K562 (cell line): ENCODE data around the gene MINDY3. TPM values are rescaled to one million over a fixed set of nuclear protein-coding genes. Genes with fewer than 3 reads are reported as not detected.

Experiments used
- ATAC-seq: fragments of 200-7000 bp; cut with Tn5 transposase; 3 replicates; pipeline ENCODE4 v1.9.1; 2020; ENCODE audit warnings: moderate library complexity
- BruUV-seq: library from RNA; stranded (reverse); fragments of 400-500 nt; replicated peaks from 2 replicates; lab custom pipeline; 2021; lab: Mats Ljungman, UMichigan
- CTCF ChIA-PET: fragments of 300-600 bp; formaldehyde crosslinking; extraction: SDS; loops from one replicate; lab custom pipeline; 2021; ENCODE audit warnings: low intra/inter-chr PET ratio; lab: Yijun Ruan, JAX
- POLR2A ChIA-PET: fragments of 300-600, 350-650 bp; sonication (Branson Sonifier 250); formaldehyde crosslinking; extraction: SDS; loops from one replicate; lab custom pipeline; 2021; ENCODE audit warnings: antibody characterized with exemption, inconsistent platforms; lab: Yijun Ruan, JAX
- DNase-seq, 4 experiments: peaks; one replicate each; pipeline versions ENCODE4 v3.0.0 to v3.0.0-alpha.2; 2011 to 2018; ENCODE audit warnings: low spot score in 3 of 4, mixed read lengths in 3 of 4; ENCODE audit errors: extremely low read depth in 1 of 4
- FAIRE-seq: peaks from 2 replicates; lab custom pipeline; 2011; peaks lifted over from hg19 to GRCh38; lab: Jason Lieb, UNC
- H2AFZ ChIP-seq: 2 replicates; pipeline ENCODE4 v1.6.0; 2011; ENCODE audit warnings: low read depth, low read length, control low read depth, inconsistent platforms
- H3K27ac ChIP-seq: fragments of 200-600 bp; 3 replicates; pipeline ENCODE4 v1.8.0; 2011; ENCODE audit warnings: low read depth, mild to moderate bottlenecking, control low read depth, inconsistent platforms, low read length, moderate library complexity, mixed read lengths; ENCODE audit errors: extremely low read depth
- H3K27me3 ChIP-seq, 2 experiments: fragments of 300-600 bp in 1 of 2; 2 replicates in 1 of 2; 3 replicates in 1 of 2; pipeline versions ENCODE4 v1.6.0 to v1.8.0; 2011; ENCODE audit warnings: inconsistent platforms in 2 of 2, low read length in 2 of 2, mild to moderate bottlenecking in 1 of 2, mixed read lengths in 1 of 2, moderate library complexity in 1 of 2; ENCODE audit not compliant: control insufficient read depth in 2 of 2, insufficient read depth in 2 of 2
- H3K36me3 ChIP-seq: fragments of 300-600 bp; 3 replicates; pipeline ENCODE4 v1.8.0; 2011; ENCODE audit warnings: mild to moderate bottlenecking, low read length, inconsistent platforms; ENCODE audit not compliant: control insufficient read depth, insufficient read depth
- H3K4me1 ChIP-seq, 2 experiments: fragments of 200-600 bp in 1 of 2; replicated peaks in 1 of 2; 2 replicates in 1 of 2; 3 replicates in 1 of 2; pipeline versions ENCODE4 v1.5.1 to v1.8.0; 2011; ENCODE audit warnings: inconsistent platforms in 2 of 2, low read length in 2 of 2, mild to moderate bottlenecking in 1 of 2, mixed read lengths in 1 of 2, moderate library complexity in 1 of 2; ENCODE audit not compliant: control insufficient read depth in 2 of 2, insufficient read depth in 2 of 2
- H3K4me2 ChIP-seq: 2 replicates; pipeline ENCODE4 v1.6.1; 2011; ENCODE audit warnings: low read length, control low read depth, inconsistent platforms, mixed read lengths; ENCODE audit not compliant: insufficient read depth
- H3K4me3 ChIP-seq: fragments of 200-600 bp; sonication (generic), shearing (Covaris generic); 2 replicates; pipeline ENCODE4 v1.5.1; 2016; ENCODE audit warnings: control low read depth, inconsistent platforms
- H3K79me2 ChIP-seq: fragments of 200-600 bp; 3 replicates; pipeline ENCODE4 v1.8.0; 2011; ENCODE audit warnings: low read length, inconsistent platforms; ENCODE audit not compliant: control insufficient read depth, insufficient read depth
- H3K9ac ChIP-seq, 2 experiments: 2 replicates each; pipeline versions ENCODE4 v1.6.0 to v1.6.1; 2011; ENCODE audit warnings: low read depth in 2 of 2, low read length in 2 of 2, control low read depth in 1 of 2, inconsistent platforms in 1 of 2, mild to moderate bottlenecking in 1 of 2, mixed read lengths in 1 of 2; ENCODE audit not compliant: insufficient read depth in 1 of 2
- H3K9me1 ChIP-seq: one replicate; pipeline ENCODE4 v1.6.0; 2011; ENCODE audit warnings: inconsistent platforms, mild to moderate bottlenecking, low read length, moderate library complexity; ENCODE audit not compliant: control insufficient read depth, insufficient read depth
- H3K9me3 ChIP-seq: replicated peaks from 2 replicates; pipeline ENCODE4 v1.5.1; 2011; ENCODE audit warnings: low read depth, low read length, inconsistent platforms; ENCODE audit not compliant: control insufficient read depth, insufficient read depth
- H4K20me1 ChIP-seq: replicated peaks from 2 replicates; pipeline ENCODE4 v1.6.1; 2011; ENCODE audit warnings: low read length, inconsistent platforms, mixed read lengths; ENCODE audit not compliant: control insufficient read depth, insufficient read depth
- CXXC5 ChIP-seq: fragments of 250-450 bp; sonication (Bioruptor Pico); IDR thresholded peaks from 2 replicates; pipeline ENCODE4 v1.8.0; 2022; ENCODE audit warnings: inconsistent platforms, mild to moderate bottlenecking, moderate library complexity
- NFIC ChIP-seq: fragments of 450-650 bp; IDR thresholded peaks from 2 replicates; pipeline ENCODE4 v1.6.1; 2017; ENCODE audit warnings: mild to moderate bottlenecking, inconsistent platforms
- POLR2H ChIP-seq: IDR thresholded peaks from 2 replicates; pipeline ENCODE4 v1.6.1; 2016; ENCODE audit warnings: missing genetic modification characterization, low read depth, mild to moderate bottlenecking, control low read depth, missing compliant biosample characterization, moderate library complexity
- POLR3G ChIP-seq: IDR thresholded peaks from 2 replicates; pipeline ENCODE4 v1.6.1; 2011; ENCODE audit not compliant: insufficient read length, insufficient replicate concordance; ENCODE audit errors: extremely low read depth
- SRF ChIP-seq, 2 experiments: fragments of 250-450, 450-650 bp in 1 of 2; sonication (Bioruptor Pico) in 1 of 2; sonication (generic) in 1 of 2; formaldehyde crosslinking; IDR thresholded peaks; 2 replicates each; pipeline versions ENCODE4 v1.5.0 to v1.5.1; 2020 to 2022; ENCODE audit warnings: mild to moderate bottlenecking in 1 of 2, missing genetic modification reagents in 1 of 2
- TAF15 ChIP-seq: fragments of 200-400 bp; formaldehyde crosslinking; IDR thresholded peaks from 2 replicates; pipeline ENCODE4 v1.6.1; 2017; ENCODE audit warnings: mild to moderate bottlenecking, low read depth, low read length, moderate library complexity
- ZNF384 ChIP-seq: IDR thresholded peaks from 2 replicates; pipeline ENCODE4 v1.6.1; 2012; ENCODE audit warnings: low read depth, low read length, improper control_type of control experiment
- ZNF589 ChIP-seq: fragments of 200-800 bp; sonication (Bioruptor generic); IDR thresholded peaks from 2 replicates; pipeline ENCODE4 v1.6.1; 2016; ENCODE audit warnings: low read depth, missing genetic modification characterization, missing compliant biosample characterization
- WGBS: fragments of 100-300 bp; shearing (Covaris generic); methylation state at CpG from one replicate; pipeline ENCODE4 v1.1.6; 2016; ENCODE audit warnings: low coverage, mixed read lengths; ENCODE audit not compliant: insufficient coverage; ENCODE audit errors: missing lambda C conversion rate; 5-methylcytosine and 5-hydroxymethylcytosine counted together
- in situ Hi-C: fragments of 300-500 bp; cut with MboI; formaldehyde crosslinking; loops from 4 replicates; pipeline ENCODE4 v1.15.0; 2018; ENCODE audit warnings: inconsistent platforms, mixed read lengths
- intact Hi-C: fragments of 100-400 bp; cut with micrococcal nuclease; formaldehyde crosslinking; loops from 2 replicates; pipeline ENCODE4 v1.14.2; 2022
- polyA plus RNA-seq, 8 experiments: library from polyadenylated mRNA; depleted of rRNA in 4 of 8; stranded (reverse) in 5 of 8; unstranded in 3 of 8; fragments of >200 nt; fragmentation: Nextera tagmentation in 2 of 8; fragmentation: Illumina TruSeq in 1 of 8; extraction: Ambion mirVana in 2 of 8; extraction: Trizol in 1 of 8; gene quantifications; 2 replicates each; pipeline versions ENCODE4 v1.2.1 to v1.2.3, GENCODE V29; 2011 to 2014; ENCODE audit warnings: inconsistent platforms in 1 of 8, missing spikeins in 1 of 8
- total RNA-seq, 7 experiments: library from RNA; depleted of rRNA in 6 of 7; stranded (reverse); fragments of >200 nt in 6 of 7; fragmentation: Illumina TruSeq in 2 of 7; extraction: Trizol in 2 of 7; gene quantifications; 2 replicates each; pipeline versions ENCODE4 v1.2.1 to v1.2.3, GENCODE V29; 2011 to 2021; ENCODE audit warnings: low replicate concordance in 1 of 7

The MINDY3 gene
- total and polyA plus RNA-seq, 9 of the 15 experiments (the other 6 are each of a cell fraction or from before 2014, with no cell fraction given) = 14.0 to 35.9 (median 23.6) TPM

GRCh38 chr10:15842556-15843169 is 17.6 kb downstream of the MINDY3 start:
- no peak overlapping the region for H3K9ac ChIP-seq
- H3K27ac ChIP-seq = peak overlapping the region; percentile 57; the same call in 1 of the 3 replicates
- H3K4me1 ChIP-seq = peaks cover 0 to 6% of the 10 kb centered on the region in 2 experiments; a peak in 3 of 5 replicates
- H3K36me3 ChIP-seq = peaks cover 20% of the 10 kb centered on the region; the same call in 1 of the 3 replicates
- ATAC-seq = peak; percentile 45
- no peak overlapping the region for H2AFZ ChIP-seq
- BruUV-seq = no TSS peak
- no peaks in the 10 kb centered on the region for H4K20me1 ChIP-seq
- WGBS = 8% methylated on average over 3 of the region's 3 CpGs
- TF ChIP-seq POLR2H (tag) (0 out of 2 replicates have a peak, but pooled peaks have one; percentile 24), ZNF589 (CRISPR knock-in tag) (peak; percentile 23; the same call in 1 of the 2 replicates), POLR3G (no peak), TAF15 (no peak), CXXC5 (CRISPR knock-in tag) (peak; percentile 20; the same call in 1 of the 2 replicates), NFIC (peak; percentile 47), SRF (CRISPR knock-in tag; IDR thresholded peaks at IDR 0.05) (peak in 1 of 2 experiments; percentile 19; a peak in 1 of 4 replicates), ZNF384 (0 out of 2 replicates have a peak, but pooled peaks have one; percentile 19)
- no peaks in the 10 kb centered on the region for H3K9me3 ChIP-seq
- in situ Hi-C loops = no loop called here
- no peak overlapping the region for H3K4me3 ChIP-seq
- FAIRE-seq = no peak
- peaks cover 26% of the 10 kb centered on the region for H3K79me2 ChIP-seq
- H3K4me2 ChIP-seq = no peak overlapping the region
- H3K27me3 ChIP-seq = no peaks in the 10 kb centered on the region
- intact Hi-C loops = no loop called here
- ChIA-PET POLR2A (interaction anchor here (0.5 kb wide), 1 partner anchor 31 kb away, joined by 3 read pairs; no protein-coding TSS in a partner anchor), CTCF (no interaction called here)
- H3K9me1 ChIP-seq = no peaks in the 10 kb centered on the region
- no peak for DNase-seq
